ENCODE measurements around the gene SRGAP3.

SRGAP3 gene

GRCh38 chr3:9260305-9260704 is 10.9 kb upstream of the SRGAP3 start:
- no peaks in the 10 kb centered on the region for H3K27me3 ChIP-seq
- no peaks in the 10 kb centered on the region for H3K4me1 ChIP-seq (ENCODE audit: control insufficient read depth in 1 of 2, insufficient read depth in 1 of 2, low read depth in 1 of 2, low read length in 1 of 2)
- no peak overlapping the region for H3K27ac ChIP-seq
- no peak overlapping the region for H3K4me3 ChIP-seq (ENCODE audit: low read depth in 1 of 2, low read length in 1 of 2)
- H3K36me3 ChIP-seq = no peaks in the 10 kb centered on the region
- no peaks in the 10 kb centered on the region for H3K9me3 ChIP-seq
- no peak for TF ChIP-seq CTCF (IDR thresholded peaks at IDR 0.05)

GRCh38 chr3:9257092-9257491 is 7.6 kb upstream of the SRGAP3 start:
- Histone ChIP-seq H3K4me1 (ENCODE audit: control insufficient read depth in 1 of 2, insufficient read depth in 1 of 2, low read depth in 1 of 2, low read length in 1 of 2) (no peaks in the 10 kb centered on the region), H3K27me3 (no peaks in the 10 kb centered on the region), H3K4me3 (ENCODE audit: low read depth in 1 of 2, low read length in 1 of 2) (no peak overlapping the region), H3K9me3 (no peaks in the 10 kb centered on the region), H3K36me3 (no peaks in the 10 kb centered on the region), H3K27ac (no peak overlapping the region)
- no peak for TF ChIP-seq CTCF (IDR thresholded peaks at IDR 0.05)

- H3K36me3 ChIP-seq = no peaks in the 10 kb centered on the region
- no peaks in the 10 kb centered on the region for H3K27me3 ChIP-seq
- no peak for TF ChIP-seq CTCF (IDR thresholded peaks at IDR 0.05)
- H3K4me3 ChIP-seq (ENCODE audit: low read depth in 1 of 2, low read length in 1 of 2) = no peak overlapping the region
- H3K9me3 ChIP-seq = no peaks in the 10 kb centered on the region
- no peak overlapping the region for H3K27ac ChIP-seq
- H3K4me1 ChIP-seq (ENCODE audit: control insufficient read depth in 1 of 2, insufficient read depth in 1 of 2, low read depth in 1 of 2, low read length in 1 of 2) = no peaks in the 10 kb centered on the region
These were observed 6.5 kb upstream of the SRGAP3 start for GRCh38 chr3:9255976-9256375.

GRCh38 chr3:9254764-9255163 is 5.3 kb upstream of the SRGAP3 start:
- Histone ChIP-seq H3K36me3 (no peaks in the 10 kb centered on the region), H3K27me3 (no peaks in the 10 kb centered on the region), H3K27ac (no peak overlapping the region), H3K9me3 (no peaks in the 10 kb centered on the region), H3K4me1 (ENCODE audit: control insufficient read depth in 1 of 2, insufficient read depth in 1 of 2, low read depth in 1 of 2, low read length in 1 of 2) (peaks cover 5 to 6% of the 10 kb centered on the region in 2 experiments), H3K4me3 (ENCODE audit: low read depth in 1 of 2, low read length in 1 of 2) (no peak overlapping the region)
- TF ChIP-seq CTCF (IDR thresholded peaks at IDR 0.05) = no peak

GRCh38 chr3:9253327-9253726 is 3.9 kb upstream of the SRGAP3 start:
- H3K27ac ChIP-seq = no peak overlapping the region
- no peak overlapping the region for H3K4me3 ChIP-seq (ENCODE audit: low read depth in 1 of 2, low read length in 1 of 2)
- H3K36me3 ChIP-seq = no peaks in the 10 kb centered on the region
- H3K27me3 ChIP-seq = peaks cover 8% of the 10 kb centered on the region
- peaks cover 18 to 19% of the 10 kb centered on the region in 2 experiments for H3K4me1 ChIP-seq (ENCODE audit: control insufficient read depth in 1 of 2, insufficient read depth in 1 of 2, low read depth in 1 of 2, low read length in 1 of 2)
- no peak for TF ChIP-seq CTCF (IDR thresholded peaks at IDR 0.05)
- H3K9me3 ChIP-seq = no peaks in the 10 kb centered on the region
